Mucosa of descending colon (tissue), 3 donors: ENCODE results near the gene KDM4C. TPM values are rescaled to one million over a fixed set of nuclear protein-coding genes. Genes with fewer than 3 reads are reported as not detected.
"Not testable (repeated sequence)": the region's sequence is repeated elsewhere in the genome, so short reads cannot be mapped to it uniquely, and the experiment has no call there.

Source experiments
- ATAC-seq: fragments of 200-7000 bp; cut with Tn5 transposase; one replicate; pipeline ENCODE4 v1.9.1; 2020; ENCODE audit warnings: mild to moderate bottlenecking, moderate library complexity
- DNase-seq, 3 donors: peaks; one replicate each; pipeline ENCODE4 v3.0.0-alpha.2; 2020
- H3K36me3 ChIP-seq: fragments of 200-600 bp; one replicate; pipeline ENCODE4 v1.8.0; 2021; ENCODE audit warnings: low read depth, mild to moderate bottlenecking
- H3K4me1 ChIP-seq: fragments of 200-600 bp; one replicate; pipeline ENCODE4 v1.8.0; 2021; ENCODE audit warnings: low read depth, mild to moderate bottlenecking
- H3K4me3 ChIP-seq: fragments of 200-600 bp; one replicate; pipeline ENCODE4 v1.8.0; 2021; ENCODE audit warnings: mild to moderate bottlenecking
- H3K9me3 ChIP-seq: fragments of 200-600 bp; one replicate; pipeline ENCODE4 v1.8.0; 2021; ENCODE audit warnings: mild to moderate bottlenecking
- CTCF ChIP-seq: fragments of 200-600 bp; IDR thresholded peaks from one replicate; pipeline ENCODE4 v1.8.0; 2022; ENCODE audit warnings: antibody characterized with exemption, mild to moderate bottlenecking
- intact Hi-C, 2 donors: fragments of 100-400 bp; cut with DNase I in 1 of 2; cut with micrococcal nuclease in 1 of 2; formaldehyde crosslinking; loops; one replicate each; pipeline versions ENCODE4 v1.11.0 to v1.11.1; 2022; cut with DNase I, micrococcal nuclease
- total RNA-seq, 3 donors: library from RNA; stranded (reverse); fragmentation: NEBNext Ultra II Directional in 2 of 3; extraction: Animal tissue kit (Norgen Biotek cat#: 25700) in 2 of 3; gene quantifications; one replicate each; pipeline versions ENCODE4 v1.2.1 to v1.2.4, GENCODE V29; 2021 to 2023
- donor health status: DM: no; HTN: no; CAD: no; lungs with moderate emphysema.
- donor health status: DM: no; HTN: no; CAD: no.
- donor health status: DM: no; HTN: yes; CAD: no.

Gene KDM4C
- total RNA-seq, 3 donors from 2014 or later, result 44.6 to 74.9 (median 50.9) TPM

GRCh38 chr9:6764950-6765349 is 7.2 kb downstream of the KDM4C start:
- peaks cover 7% of the 10 kb centered on the region for H3K4me1 ChIP-seq
- intact Hi-C loops, result no loop called here
- no peaks in the 10 kb centered on the region for H3K9me3 ChIP-seq
- no peak for ATAC-seq
- TF ChIP-seq CTCF, result no peak
- H3K4me3 ChIP-seq, result no peak overlapping the region
- no peaks in the 10 kb centered on the region for H3K36me3 ChIP-seq
- no peak for DNase-seq

GRCh38 chr9:6765396-6765795 is 7.6 kb downstream of the KDM4C start:
- no peak for ATAC-seq
- H3K4me1 ChIP-seq, result peaks cover 7% of the 10 kb centered on the region
- intact Hi-C loops, result no loop called here

GRCh38 chr9:6766606-6767005 is 8.8 kb downstream of the KDM4C start:
- no peak for DNase-seq
- ATAC-seq, result no peak
- TF ChIP-seq CTCF, result no peak
- peaks cover 7% of the 10 kb centered on the region for H3K4me1 ChIP-seq
- H3K4me3 ChIP-seq, result no peak overlapping the region
- intact Hi-C loops, result no loop called here
- H3K9me3 ChIP-seq, result no peaks in the 10 kb centered on the region
- no peaks in the 10 kb centered on the region for H3K36me3 ChIP-seq

More at GRCh38 chr9:6765396-6765795, 7.6 kb downstream of the KDM4C start:
- no peak for DNase-seq
- no peak for TF ChIP-seq CTCF
- Histone ChIP-seq H3K4me3 (no peak overlapping the region), H3K36me3 (no peaks in the 10 kb centered on the region), H3K9me3 (no peaks in the 10 kb centered on the region)

GRCh38 chr9:6768587-6768986 is 10.8 kb downstream of the KDM4C start:
- ATAC-seq, DNase-seq: not testable (repeated sequence)

GRCh38 chr9:6771722-6772121 is 13.9 kb downstream of the KDM4C start:
- H3K9me3 ChIP-seq, result no peaks in the 10 kb centered on the region
- DNase-seq (no peak), ATAC-seq (no peak)
- no peak overlapping the region for H3K4me3 ChIP-seq
- H3K36me3 ChIP-seq, result no peaks in the 10 kb centered on the region
- TF ChIP-seq CTCF, result no peak
- H3K4me1 ChIP-seq, result peaks cover 2% of the 10 kb centered on the region
- intact Hi-C loops, result no loop called here

More at GRCh38 chr9:6768587-6768986, 10.8 kb downstream of the KDM4C start:
- H3K36me3 ChIP-seq, intact Hi-C loops, H3K4me1 ChIP-seq, H3K9me3 ChIP-seq, H3K4me3 ChIP-seq: not testable (repeated sequence)

GRCh38 chr9:6777213-6777902 is 19.6 kb downstream of the KDM4C start:
- no peak for ATAC-seq

More at GRCh38 chr9:6777213-6777902, 19.6 kb downstream of the KDM4C start:
- H3K4me1 ChIP-seq, result peaks cover 5% of the 10 kb centered on the region
- intact Hi-C loops, result no loop called here
- TF ChIP-seq CTCF, result no peak
- no peaks in the 10 kb centered on the region for H3K9me3 ChIP-seq
- no peak overlapping the region for H3K4me3 ChIP-seq
- no peak for DNase-seq
- no peaks in the 10 kb centered on the region for H3K36me3 ChIP-seq
